Measurements from ENCODE around the gene DPF3.

The DPF3 gene

DNA sequence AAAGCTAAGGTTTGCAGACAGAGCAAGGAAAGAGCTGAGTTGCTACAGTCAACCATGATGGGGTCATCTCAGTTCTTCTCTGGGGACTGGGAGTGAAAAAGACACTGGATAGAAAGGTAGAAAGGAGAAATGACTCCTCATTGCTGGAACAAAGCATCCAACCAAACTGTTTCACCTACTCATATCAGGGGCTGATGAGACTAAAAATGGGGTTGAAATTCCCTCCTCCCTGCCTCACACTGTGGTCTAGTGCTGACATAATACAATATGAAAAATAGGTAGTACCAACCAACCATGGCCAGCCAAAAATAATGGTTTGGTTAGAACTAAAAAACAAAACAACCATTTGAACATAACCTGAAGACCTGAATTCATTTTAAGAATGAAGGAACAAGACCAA lies 220.7 kb downstream of the DPF3 start:
- DNase-seq, result no peak

DNA sequence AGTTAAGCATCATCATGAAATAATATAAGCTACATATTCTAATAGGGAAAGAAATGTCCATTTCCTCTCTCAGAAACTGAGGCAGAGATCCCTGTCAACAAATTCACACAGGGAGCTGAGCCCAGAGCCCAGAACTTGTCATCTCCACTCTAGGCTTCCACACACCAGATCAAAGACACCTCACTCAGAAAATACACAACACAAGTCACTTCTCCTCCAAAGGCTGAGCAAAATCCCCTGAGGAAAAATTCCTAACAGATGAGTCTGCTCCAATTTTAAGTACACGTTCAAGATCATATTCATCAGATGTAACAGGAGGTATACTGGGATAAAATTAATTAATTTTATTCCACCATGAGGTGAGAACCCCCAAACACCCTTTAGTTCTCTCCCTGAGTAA lies 227.3 kb downstream of the DPF3 start:
- no peak for DNase-seq

DNA sequence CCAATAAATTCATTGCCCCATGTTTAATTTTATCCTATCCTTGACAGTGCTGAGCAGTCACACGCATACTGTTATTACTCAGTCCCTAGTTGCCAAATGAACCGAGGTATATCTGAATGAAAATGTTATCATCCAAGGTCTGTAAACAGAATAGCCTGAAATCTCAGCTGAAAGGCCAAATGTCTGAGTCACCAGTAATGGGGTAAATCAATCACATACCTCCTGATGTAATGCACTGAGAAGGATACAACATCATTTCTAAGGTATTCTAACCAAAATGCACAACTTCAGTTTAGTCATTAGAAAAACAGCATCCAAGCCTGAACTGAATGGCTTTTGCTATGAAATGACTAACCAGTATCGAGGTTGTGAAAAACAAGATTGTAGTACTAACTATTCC lies 228.6 kb downstream of the DPF3 start:
- no peak for DNase-seq

DNA sequence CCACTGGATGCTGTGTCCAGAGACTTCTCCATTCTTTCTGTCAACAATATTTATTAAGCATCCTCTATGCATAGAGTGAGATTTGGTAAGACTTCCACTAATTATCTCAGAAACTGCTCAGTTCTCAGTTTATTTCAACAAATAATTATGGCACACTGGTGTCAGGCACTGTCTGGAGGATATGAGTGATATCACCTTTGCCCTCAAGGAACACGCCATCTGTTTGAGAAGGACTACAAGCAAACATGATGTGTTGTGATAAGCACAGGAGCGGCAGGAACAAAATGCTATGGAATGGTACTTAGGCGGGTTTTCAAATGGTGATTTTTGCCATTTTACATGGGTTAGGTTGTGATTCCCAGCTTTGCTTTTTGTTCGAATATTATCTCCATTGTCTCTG lies 229.2 kb downstream of the DPF3 start:
- DNase-seq, result no peak

DNA sequence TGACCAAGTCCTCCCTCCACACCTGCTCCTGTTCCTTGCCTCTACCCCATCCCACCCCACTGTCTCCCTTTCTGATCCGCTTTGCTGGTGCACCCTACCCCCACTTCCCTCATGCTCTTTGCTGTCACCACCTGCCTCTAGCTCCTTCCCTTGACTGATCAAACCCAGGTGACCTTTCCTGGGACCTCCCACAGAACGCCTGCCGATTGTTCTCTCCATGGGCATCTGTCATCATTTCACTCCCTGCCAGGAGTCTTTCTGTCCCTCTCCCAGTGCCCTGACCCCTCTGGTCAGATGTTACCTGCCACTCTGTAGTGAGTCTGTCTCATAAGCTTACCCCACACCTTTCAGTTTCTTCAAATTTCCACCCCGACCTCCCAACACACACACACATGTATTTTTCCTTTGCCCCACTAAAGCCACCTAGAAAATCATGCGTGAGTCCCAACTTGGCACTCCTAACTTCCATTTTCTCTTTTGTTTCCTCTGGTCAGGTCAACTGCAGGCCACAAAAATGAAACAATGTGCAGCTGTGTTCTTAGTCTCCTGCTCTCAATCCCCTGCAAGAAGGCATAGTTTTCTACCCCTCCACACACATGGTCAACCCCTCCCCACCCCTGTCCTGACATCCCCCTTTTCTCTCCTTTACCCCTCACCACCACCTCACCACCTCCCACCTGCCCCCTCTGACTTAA lies 229.8 kb downstream of the DPF3 start:
- no peak for DNase-seq

DNA sequence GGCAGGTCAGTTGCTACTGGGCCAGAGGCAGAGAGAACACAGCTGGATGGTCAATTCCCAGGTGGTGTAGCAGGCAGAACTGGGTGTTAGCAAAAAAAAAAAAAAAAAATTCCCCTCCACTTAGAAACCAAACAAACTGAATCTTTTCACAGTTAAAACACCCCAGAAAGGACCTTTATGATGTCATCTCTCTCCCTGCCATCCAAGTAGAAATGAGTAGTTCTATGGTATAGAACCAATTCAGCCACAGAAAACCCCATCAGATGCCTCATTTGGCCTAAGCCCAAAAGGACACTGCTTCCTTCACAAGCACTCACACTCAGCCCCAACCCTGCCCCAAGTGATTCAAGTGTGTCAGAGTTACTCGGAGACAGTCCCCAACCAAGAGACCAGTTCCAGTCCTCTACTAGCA lies 230.8 kb downstream of the DPF3 start:
- no peak for DNase-seq

DNA sequence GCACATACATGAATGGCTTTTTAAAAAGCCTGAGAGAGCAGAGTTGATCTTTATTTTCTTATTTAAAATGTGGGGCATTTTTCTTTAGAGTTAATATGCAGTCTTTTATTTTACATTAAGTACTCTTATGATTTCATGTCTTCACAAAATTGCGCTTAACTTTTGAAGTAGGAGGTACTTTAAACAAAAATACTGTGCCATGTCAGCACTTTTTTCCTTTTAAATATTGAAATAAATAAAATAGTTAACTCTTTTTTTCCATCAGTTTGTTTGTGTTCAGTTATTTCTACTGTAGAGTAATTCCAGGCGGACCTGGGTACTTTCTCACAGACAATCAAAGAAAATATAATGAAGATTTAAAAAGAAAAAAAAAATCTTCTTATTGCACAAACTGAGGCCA lies 231.7 kb downstream of the DPF3 start:
- DNase-seq, result no peak

DNA sequence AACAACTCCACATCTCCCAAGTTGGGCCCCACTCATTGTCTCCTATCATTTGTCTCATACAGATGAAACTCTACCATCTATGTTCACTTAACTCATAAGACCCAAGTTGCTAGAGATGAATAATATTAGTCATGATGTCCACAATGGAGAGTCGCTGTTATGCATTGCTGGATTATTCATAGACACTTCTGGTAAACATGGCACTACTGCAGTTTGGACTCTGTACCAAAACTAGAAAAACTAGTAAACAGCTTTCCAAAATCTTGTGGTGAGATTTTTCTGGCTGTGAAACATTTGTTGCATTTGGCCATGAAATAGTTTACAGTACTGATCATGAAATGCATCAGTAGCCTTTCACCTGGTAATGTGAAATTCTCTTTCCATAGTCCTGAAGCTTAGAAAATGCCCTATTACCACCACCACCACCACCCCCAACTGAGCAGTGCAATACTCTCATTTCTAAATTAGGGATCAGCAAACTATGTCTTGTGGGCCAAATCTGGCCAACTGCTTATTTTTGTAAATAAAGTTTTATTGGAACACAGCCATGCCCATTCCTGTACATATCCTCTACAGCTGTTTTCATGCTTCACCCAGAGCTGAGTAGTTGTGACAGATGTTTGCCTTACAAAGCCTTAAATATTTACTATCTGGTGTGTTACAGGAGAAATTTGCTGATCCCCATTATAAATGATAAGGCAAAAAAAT lies 236.5 kb downstream of the DPF3 start:
- no peak for DNase-seq

DNA sequence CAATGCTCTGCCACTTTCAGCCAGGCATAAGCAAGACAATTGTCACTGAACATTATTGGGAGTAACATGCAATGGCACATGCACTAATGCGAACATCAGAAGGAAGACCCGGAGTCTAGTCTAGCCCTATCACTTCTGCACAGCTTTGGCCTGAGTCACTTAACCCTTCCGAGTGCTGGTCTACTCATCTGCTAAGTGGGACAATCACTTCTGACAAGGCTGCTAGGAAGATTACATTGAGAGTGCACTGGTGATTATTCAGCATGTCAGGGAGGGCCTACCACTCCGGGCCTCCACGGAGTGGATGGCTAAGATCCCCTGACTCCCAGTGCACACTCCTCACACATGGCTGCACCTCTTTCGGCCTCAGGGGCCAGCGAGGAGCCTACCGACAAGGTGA lies 240.9 kb downstream of the DPF3 start:
- DNase-seq, result no peak

DNA sequence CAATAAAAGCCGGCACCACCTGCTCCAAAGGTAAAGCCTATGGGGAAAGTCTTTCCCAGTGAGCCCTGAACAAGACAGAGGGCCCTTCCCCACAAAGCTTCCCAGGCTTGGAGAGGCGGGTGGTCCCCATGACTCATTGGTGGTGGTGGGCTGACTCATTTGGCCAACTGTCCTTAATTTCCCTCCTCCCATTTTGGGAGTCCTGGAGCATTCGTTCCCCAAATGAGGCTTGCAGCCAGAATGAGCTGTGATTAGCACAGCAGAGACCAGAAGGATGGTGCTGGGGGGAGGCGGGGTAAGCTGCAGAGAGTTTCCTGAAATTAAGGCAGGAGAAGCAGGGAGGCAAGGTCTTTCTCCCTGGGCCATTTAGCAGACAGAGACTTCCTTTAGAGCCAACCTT lies 241.7 kb downstream of the DPF3 start:
- no peak for DNase-seq

DNA sequence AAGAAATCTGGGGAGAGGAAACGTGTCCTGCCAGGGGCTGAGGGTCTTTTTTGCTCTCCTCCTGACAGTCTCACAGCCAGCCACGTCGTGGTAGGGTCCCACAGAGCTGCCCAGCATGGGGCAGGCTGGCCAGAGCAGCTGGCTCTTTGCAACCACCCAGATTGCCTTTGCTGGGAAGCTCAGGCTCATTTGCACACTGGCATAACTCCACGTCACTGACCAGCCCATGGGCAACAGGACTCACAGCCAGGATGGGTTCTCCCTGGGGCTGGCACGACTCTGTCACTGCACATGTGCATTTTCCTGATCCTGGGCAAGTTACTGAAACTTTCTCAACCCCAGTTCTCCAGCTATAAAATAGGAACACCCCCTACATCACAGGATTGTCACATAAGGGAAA lies 242.2 kb downstream of the DPF3 start:
- no peak for DNase-seq

DNA sequence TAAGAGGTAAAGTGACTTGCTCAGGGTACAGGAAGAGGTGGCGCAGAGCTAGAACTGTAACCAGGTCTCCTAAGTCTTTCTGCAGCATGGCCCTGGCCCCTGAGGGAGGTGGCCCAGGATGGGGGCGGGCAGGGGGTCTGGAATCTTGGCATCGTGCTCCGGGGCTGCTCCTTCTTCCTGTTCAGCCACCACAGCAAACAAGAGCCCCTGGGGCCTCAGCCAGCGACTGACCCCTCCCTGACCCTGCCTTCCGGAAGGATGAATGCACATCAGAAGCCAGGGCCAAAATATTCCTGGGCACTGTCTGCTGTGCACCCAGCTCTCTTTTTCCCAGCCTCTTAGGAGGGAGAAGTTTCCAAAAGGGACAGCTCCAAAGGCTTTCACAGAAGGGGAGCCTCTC lies 242.8 kb downstream of the DPF3 start:
- DNase-seq, result no peak

DNA sequence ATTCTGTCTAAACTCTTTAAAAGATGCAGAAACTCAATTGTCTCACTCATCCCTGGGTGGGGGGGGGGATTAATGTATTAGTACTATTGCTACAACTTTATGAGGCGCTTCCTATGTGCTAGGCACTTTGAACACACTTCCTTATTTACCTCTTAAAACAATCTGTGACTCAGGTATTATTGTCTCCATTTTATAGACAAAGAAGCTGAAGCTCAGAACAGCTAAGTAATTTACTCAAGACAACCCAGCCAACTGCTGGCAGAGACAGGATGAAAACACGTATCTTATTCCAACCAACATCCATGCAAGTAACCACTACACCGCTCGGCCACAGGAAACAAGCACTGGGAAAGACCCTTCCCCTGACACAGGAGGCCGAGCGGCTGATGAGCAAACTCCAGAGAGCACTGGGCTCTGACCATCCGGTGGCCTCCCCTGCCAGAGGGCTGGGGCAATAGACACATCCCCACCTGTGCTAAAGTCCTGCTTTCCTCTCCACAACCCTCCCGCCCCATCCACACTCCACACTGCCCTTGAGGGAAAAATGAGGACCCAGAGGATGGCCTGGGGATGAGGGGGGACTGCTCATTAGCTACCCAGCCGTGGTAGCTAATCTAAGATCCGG lies 244.2 kb downstream of the DPF3 start:
- DNase-seq, result no peak

DNA sequence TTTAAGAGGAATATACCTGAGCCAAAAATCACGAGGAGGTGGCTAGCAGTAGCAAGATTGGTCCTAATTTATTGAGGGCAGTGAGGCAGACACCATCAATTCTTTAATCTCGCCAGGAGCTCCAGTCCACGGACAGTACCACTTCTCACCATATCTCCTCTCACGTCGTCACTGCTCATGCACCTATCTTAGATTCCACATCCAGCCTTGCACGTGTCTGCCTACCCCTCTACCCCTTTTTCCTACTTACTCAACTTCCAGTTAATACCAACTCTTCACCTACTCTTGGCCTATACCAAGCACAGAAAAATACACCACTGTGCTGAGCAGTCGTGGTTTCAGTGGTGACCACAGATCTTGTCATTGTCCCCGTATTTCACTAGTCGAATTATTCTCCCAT lies 246.1 kb downstream of the DPF3 start:
- no peak for DNase-seq

DNA sequence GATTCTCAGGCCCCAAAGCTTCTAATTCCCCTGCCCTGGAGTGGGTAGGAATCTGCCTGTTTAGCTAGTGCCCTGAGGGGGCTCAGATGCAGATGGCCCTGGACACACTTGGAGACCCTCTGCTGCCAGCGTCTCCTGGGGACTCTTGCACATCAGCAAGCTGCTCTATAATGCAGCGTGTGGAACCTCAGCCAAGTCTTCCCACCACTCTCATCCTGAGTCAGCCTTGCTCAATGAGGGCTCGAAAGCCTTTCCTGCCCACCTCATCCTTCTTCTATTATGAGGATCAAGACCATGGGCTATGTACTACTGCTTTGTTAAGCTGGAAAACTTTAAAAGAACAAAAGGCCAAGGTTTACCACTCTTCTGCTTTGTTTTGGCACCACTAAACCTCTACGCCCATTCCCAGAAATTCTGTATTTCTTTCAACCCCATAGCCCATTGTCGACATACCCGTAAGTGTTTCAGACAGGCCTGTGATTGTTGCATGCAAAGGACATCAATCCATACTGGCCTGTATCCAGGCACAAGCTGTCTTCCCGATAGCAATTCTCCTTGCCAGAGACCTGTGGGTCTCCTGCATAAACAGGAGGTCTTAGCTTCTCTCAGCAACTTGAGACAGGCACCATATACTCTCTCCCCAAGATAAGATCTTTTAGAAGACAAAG lies 246.9 kb downstream of the DPF3 start:
- no peak for DNase-seq

DNA sequence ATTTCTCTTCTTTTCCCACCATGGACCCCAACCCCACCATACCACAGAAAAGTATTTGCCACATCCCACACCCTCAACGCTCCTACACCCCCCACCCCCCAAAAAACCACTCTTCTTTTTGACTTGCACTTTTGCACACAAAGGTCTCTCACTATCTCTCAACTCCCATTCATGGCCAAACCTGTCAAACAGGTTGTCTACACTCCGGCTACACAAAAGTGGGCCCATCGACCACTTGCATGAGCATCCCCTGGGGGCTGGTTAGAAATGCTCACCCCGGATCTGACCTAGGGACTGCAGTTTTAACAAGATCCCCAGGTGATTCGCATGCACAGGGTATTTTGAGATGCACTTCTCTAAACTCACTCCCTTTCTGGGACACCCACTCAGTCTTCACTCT lies 248.2 kb downstream of the DPF3 start:
- DNase-seq, result no peak

DNA sequence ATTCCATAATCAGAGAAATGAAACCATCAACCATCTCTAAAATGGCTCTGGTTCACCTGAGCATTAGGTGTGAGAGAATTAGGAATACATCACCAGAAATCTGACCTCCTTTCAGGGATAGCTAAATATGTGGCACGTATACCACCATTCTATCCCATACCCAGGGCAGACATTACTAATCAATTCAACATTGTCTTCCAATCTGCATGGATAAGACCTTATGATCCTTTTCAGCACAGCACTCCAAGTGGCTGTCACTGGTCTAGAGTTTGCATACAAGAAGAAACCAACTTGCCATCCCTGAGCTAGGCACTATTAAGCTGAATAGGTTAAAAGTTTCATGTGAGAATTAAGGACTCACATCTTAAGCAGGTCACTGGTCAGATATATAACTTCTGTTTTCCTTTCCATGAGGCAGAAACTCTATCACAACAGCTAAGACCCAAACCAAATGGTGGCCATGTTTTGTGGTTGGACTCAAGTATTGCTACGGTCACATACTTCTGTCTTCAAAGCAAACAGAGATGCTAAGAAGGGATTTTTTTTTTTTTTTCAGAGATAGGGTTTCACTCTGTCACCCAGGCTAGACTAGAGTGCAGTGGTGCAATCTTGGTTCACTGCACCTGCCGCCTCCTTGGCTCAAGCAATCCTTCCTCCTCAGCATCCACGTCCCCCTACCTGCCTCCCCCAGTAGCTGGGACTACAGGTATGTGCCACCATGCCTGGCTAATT lies 249.0 kb downstream of the DPF3 start:
- no peak for DNase-seq

DNA sequence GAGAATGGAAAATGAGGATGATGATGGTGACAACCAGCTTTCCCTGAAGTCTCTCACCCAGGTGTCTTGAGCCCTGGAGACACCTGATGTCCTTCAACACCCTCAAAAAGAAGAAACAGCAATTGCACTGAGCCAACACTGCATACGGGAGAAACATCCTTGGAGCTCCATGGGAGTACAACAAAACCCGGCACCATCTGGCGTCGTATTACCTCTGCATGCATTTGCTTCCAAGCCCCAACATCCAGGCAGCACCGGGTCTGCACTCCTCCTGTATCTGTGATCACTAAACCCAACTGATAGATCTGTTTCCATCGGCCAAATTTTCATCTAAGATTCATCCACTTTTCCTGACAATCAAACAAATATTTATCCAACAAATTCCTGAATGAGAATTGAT lies 249.9 kb downstream of the DPF3 start:
- DNase-seq, result no peak

DNA sequence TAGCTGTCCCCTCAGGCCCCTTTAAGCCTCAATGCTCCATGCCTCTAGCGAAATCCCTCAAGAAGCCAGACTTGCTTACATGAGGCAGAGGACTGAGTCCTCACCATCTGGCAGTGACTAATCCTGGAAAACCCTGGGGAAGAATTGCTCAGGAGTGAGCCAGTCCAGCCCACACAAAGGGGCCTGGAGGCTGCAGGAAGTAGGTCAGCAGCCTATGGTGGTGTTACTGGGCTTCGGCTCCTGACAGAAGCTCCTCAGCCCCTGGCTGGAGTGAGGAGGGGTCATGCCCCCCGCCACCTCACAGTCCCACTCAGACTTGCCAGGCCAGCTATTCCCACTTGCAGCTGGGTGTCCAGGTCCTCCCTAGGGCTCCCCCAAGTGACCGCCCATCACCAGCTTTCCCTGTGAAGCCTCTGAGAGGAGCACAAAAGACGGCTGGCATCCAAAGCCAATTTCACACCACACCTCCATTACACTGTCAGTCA lies 250.5 kb downstream of the DPF3 start:
- DNase-seq, result no peak

DNA sequence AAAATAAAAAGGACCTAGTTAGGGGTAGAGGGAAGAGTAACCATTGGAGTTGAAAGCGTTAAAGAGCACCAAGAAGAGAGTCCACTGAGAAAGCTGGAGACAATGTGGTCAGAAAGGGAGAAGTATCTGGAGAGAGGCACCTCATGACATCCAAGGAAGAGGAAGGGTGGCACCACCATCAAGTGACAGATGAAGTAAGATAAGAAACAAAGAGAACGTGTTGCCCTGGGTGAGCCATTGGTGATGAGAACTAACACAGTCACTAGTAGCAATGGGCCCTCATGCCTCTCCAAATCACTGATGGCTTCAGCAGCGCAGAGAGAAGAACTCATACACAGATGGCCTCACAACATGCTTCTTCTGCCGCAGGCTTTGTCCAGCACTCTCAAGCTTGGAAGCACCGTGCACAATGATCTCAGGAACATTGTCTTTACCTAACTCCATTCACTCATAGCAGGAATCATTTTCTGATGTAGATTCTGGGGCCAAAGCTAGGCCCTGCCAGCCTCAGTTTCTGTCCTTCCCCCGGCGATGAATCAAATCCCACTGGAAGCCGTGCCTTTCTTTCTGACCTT lies 252.9 kb downstream of the DPF3 start:
- no peak for DNase-seq

DNA sequence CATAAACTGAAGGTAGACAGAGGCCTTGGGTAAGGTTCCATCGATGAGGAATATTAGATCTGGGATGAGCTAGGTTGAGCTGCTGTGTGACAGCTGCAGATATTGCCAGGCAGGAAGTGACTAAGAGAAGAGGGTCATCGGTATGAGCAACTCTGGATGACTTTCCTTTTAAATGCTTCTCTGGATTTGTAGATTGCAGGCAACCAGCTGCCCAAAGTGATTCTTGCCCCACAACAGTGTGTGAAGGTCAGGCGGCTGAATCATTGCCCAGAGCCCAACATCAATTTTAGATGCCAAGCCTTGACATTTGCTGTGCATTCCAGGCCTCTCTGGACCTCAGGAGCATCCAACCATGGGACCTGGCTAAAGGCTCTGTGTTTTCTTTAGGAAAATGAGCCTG lies 255.9 kb downstream of the DPF3 start:
- DNase-seq, result no peak

DNA sequence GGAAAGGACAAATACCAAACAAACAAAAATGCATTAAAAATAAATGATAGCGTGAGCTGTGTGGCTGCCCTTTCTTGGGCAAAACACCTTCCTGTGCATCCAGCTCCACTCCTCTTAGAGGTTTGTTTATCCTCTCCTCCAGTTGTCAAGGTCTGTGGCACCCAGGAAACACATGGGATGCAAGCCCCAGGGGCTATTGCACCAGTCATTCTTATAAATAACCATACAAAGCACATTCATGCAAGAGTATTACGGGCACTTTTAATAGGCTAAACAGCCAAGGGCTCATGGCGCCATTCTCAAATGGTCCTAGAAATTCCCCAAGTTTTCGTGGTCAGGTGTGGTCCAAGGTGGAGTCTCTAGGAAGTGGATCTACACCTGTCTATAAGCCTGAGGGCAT lies 257.0 kb downstream of the DPF3 start:
- no peak for DNase-seq

DNA sequence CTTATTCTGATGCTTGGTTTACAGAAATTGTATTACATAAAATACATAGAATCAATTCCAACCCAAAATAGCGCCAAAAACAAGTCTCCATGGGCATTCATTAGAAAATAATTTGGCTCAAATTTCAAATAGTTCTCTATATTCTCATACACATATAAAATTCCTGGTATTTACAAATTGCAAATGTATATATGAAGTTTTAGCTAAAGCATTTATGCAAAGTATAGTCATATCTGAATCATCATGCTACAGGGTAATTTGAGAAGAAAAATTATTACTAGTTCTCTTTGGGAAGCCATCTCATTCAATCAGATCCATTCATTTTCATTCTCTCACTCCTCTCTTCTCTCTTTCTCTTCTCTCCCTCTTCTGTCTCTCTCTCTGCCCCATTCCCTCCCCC lies 257.8 kb downstream of the DPF3 start:
- no peak for DNase-seq
